Measurements from ENCODE around the gene PRAC2. TPM values are rescaled to one million over a fixed set of nuclear protein-coding genes. Genes with fewer than 3 reads are reported as not detected.

PRAC2 gene
- total and polyA plus RNA-seq, 4 donors: not detected

DNA sequence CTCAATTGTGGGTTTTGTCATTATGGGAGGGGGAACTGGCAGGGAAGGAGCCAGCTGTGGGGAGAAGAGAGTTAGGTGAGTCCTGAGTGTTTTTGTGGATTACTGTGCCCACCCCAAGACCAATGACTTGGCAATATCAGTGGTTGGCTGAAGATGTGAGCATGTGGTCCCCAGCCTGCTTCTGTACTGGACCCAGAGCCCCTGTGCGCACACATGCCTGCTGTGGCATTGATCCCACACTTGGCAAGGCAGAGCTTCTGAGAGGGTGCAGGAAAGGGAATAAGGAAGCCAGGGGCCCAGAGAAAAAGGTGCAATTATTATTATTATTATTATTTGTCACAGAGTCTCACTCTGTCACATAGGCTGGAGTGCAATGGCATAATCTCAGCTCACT, 2.0 kb upstream of the PRAC2 start:
- H3K9me3 ChIP-seq (ENCODE audit: control insufficient read depth in 4 of 4, low read length in 3 of 4): peaks cover 0 to 11% (median 0%) of the 10 kb centered on the region in 4 donors
- no peak overlapping the region for H3K4me3 ChIP-seq (ENCODE audit: low read depth in 1 of 3, low read length in 3 of 3)
- WGBS: 73% methylated on average over 1 of the region's 1 CpG
- no peak overlapping the region for H3K27ac ChIP-seq (ENCODE audit: low read depth in 1 of 2, low read length in 2 of 2)
- H3K9ac ChIP-seq (ENCODE audit: low read depth in 1 of 2, low read length in 2 of 2): no peak overlapping the region
- TF ChIP-seq RAD21 (IDR thresholded peaks at IDR 0.05) (no peak), EGR1 (IDR thresholded peaks at IDR 0.05; ENCODE audit: low read depth in 2 of 2) (no peak), RXRA (IDR thresholded peaks at IDR 0.05) (no peak), SP1 (IDR thresholded peaks at IDR 0.05) (no peak), HNF4A (conservative IDR thresholded peaks at IDR 0.05) (no peak)
- TF ChIP-seq, protein P1, sequence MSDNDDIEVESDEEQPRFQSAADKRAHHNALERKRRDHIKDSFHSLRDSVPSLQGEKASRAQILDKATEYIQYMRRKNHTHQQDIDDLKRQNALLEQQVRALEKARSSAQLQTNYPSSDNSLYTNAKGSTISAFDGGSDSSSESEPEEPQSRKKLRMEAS (IDR thresholded peaks at IDR 0.05): no peak
- no peaks in the 10 kb centered on the region for H3K36me3 ChIP-seq (ENCODE audit: control insufficient read depth in 4 of 4, insufficient read depth in 3 of 4, low read depth in 1 of 4, low read length in 3 of 4)
- DNase-seq (ENCODE audit: low spot score): no peak
- H3K27me3 ChIP-seq (ENCODE audit: control insufficient read depth in 4 of 4, insufficient read depth in 4 of 4, low read length in 3 of 4): peaks cover 9 to 51% (median 27%) of the 10 kb centered on the region in 4 donors
- peaks cover 0 to 26% (median 5%) of the 10 kb centered on the region in 4 donors for H3K4me1 ChIP-seq (ENCODE audit: control insufficient read depth in 4 of 4, insufficient read depth in 4 of 4, low read length in 3 of 4)

DNA sequence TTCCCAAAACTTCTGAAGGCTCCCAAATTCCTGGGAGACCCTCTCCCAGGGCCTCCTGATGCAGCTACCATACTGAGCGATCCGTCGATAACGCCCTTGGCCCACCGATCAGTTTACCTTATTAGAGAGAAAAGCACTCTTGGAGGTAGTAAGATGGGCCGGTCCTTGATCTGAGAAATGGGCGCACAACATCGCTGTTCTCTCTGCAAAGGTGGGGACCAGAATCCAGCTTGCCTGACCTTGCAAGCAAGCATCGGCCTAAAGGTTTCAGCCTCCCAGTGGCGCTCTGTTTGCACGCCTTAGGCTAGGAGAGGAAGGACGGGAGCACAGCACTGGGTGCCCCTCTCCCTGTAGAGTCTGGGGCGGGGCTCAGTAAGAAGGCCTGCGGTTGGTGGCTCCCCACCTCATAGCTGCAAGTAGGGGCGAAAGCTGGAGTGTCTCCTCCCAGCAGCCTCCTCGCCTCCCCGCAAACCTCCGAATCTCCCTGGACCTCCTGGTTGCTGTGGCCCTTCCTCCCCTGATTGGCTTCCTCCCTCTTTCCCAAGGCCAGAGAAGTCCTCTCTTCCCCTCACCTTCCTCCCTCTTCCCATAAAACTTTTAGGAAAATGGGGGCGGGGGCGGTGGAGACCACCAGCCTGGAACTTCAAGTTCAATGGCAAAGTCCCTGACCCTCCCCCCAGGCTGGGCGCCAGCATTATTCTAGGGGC, 631 bp upstream of the PRAC2 start, which contains the start of gene PRAC1:
Gene PRAC1 (minus strand): TSS at position 318 of the 707 bp plus-strand sequence. CDS start 126 bp downstream, at position 192.
- H3K9ac ChIP-seq (ENCODE audit: low read depth in 1 of 2, low read length in 2 of 2): no peak within 1 kb of the TSS
- no peaks in the 10 kb centered on the region for H3K36me3 ChIP-seq (ENCODE audit: control insufficient read depth in 4 of 4, insufficient read depth in 3 of 4, low read depth in 1 of 4, low read length in 3 of 4)
- 13% methylated on average over 21 of the region's 21 CpGs for WGBS
- TF ChIP-seq, protein P1 (IDR thresholded peaks at IDR 0.05): no peak
- TF ChIP-seq, protein P2, sequence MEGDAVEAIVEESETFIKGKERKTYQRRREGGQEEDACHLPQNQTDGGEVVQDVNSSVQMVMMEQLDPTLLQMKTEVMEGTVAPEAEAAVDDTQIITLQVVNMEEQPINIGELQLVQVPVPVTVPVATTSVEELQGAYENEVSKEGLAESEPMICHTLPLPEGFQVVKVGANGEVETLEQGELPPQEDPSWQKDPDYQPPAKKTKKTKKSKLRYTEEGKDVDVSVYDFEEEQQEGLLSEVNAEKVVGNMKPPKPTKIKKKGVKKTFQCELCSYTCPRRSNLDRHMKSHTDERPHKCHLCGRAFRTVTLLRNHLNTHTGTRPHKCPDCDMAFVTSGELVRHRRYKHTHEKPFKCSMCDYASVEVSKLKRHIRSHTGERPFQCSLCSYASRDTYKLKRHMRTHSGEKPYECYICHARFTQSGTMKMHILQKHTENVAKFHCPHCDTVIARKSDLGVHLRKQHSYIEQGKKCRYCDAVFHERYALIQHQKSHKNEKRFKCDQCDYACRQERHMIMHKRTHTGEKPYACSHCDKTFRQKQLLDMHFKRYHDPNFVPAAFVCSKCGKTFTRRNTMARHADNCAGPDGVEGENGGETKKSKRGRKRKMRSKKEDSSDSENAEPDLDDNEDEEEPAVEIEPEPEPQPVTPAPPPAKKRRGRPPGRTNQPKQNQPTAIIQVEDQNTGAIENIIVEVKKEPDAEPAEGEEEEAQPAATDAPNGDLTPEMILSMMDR (IDR thresholded peaks at IDR 0.05; ENCODE audit: low read depth, low read length, missing input control): no peak
- no peak for TF ChIP-seq JUND (IDR thresholded peaks at IDR 0.05)
- peaks cover 0 to 11% (median 0%) of the 10 kb centered on the region in 4 donors for H3K9me3 ChIP-seq (ENCODE audit: control insufficient read depth in 4 of 4, low read length in 3 of 4)
- no peak for DNase-seq (ENCODE audit: low spot score)
- no peak within 1 kb of the TSS for H3K27ac ChIP-seq (ENCODE audit: low read depth in 1 of 2, low read length in 2 of 2)
- peaks cover 0 to 26% (median 5%) of the 10 kb centered on the region in 4 donors for H3K4me1 ChIP-seq (ENCODE audit: control insufficient read depth in 4 of 4, insufficient read depth in 4 of 4, low read length in 3 of 4)
- peaks cover 9 to 53% (median 29%) of the 10 kb centered on the region in 4 donors for H3K27me3 ChIP-seq (ENCODE audit: control insufficient read depth in 4 of 4, insufficient read depth in 4 of 4, low read length in 3 of 4)
- H3K4me3 ChIP-seq (ENCODE audit: low read depth in 1 of 3, low read length in 3 of 3): peak within 1 kb of the TSS in 1 of 3 donors; percentile 6

DNA sequence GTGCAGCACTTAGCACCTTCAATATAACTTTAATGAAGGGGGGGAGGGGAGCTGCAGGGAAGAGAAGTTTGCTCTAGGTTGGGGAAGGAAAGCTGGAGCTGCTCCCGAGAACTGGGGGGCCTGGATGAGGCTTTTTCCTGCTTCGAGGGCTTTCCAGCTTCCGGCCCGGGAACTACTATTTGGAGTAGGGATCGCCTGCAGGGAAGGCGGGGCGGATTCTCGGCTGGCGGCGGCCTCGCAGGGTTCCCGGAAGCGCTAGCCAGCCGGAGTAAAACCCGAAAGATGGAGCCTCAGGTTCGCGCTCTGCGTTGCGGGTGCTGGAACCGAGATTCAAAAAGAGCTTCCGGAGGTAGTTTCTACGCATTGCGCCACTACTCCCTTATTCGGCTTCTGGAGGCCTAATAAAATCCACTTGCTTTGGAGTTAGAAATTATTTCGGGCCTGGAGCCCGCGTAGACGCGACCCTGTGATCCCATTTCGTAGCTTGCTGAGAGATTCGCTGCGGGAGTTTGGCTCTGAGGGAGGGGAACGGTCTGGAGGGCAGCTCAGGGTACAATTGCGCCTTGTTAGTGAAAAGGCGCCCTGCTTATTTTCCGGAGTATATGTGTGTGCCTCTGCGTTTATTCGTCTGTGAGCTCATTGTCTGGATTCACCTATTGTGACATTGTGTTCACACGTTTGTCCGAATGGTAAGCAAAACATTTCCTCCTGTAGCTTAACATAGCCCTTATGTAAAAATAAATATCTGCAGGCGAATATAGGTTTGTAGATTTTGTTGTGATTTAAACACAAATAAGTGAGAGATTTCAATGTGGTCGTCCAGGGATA, 652 bp downstream of the PRAC2 start:
- DNase-seq (ENCODE audit: low spot score): no peak
- Histone ChIP-seq H3K4me1 (ENCODE audit: control insufficient read depth in 4 of 4, insufficient read depth in 4 of 4, low read length in 3 of 4) (peaks cover 0 to 30% (median 5%) of the 10 kb centered on the region in 4 donors), H3K36me3 (ENCODE audit: control insufficient read depth in 4 of 4, insufficient read depth in 3 of 4, low read depth in 1 of 4, low read length in 3 of 4) (no peaks in the 10 kb centered on the region), H3K4me3 (ENCODE audit: low read depth in 1 of 3, low read length in 3 of 3) (peak overlapping the region in 1 of 3 donors; percentile 6), H3K9me3 (ENCODE audit: control insufficient read depth in 4 of 4, low read length in 3 of 4) (peaks cover 0 to 5% (median 0%) of the 10 kb centered on the region in 4 donors), H3K27me3 (ENCODE audit: control insufficient read depth in 4 of 4, insufficient read depth in 4 of 4, low read length in 3 of 4) (peaks cover 9 to 49% (median 29%) of the 10 kb centered on the region in 4 donors), H3K9ac (ENCODE audit: low read depth in 1 of 2, low read length in 2 of 2) (no peak overlapping the region), H3K27ac (ENCODE audit: low read depth in 1 of 2, low read length in 2 of 2) (no peak overlapping the region)
- 15% methylated on average over 42 of the region's 42 CpGs for whole genome bisulfite sequencing
- no peak for TF ChIP-seq NR2F2 (IDR thresholded peaks at IDR 0.05)
- TF ChIP-seq SP1 (IDR thresholded peaks at IDR 0.05): no peak
- TF ChIP-seq EGR1 (IDR thresholded peaks at IDR 0.05; ENCODE audit: low read depth in 2 of 2): no peak
- TF ChIP-seq GABPA (IDR thresholded peaks at IDR 0.05 in 1 of 2, conservative IDR thresholded peaks at IDR 0.05 in 1 of 2): no peak
- no peak for TF ChIP-seq HNF4A (conservative IDR thresholded peaks at IDR 0.05)
- TF ChIP-seq, protein P3, sequence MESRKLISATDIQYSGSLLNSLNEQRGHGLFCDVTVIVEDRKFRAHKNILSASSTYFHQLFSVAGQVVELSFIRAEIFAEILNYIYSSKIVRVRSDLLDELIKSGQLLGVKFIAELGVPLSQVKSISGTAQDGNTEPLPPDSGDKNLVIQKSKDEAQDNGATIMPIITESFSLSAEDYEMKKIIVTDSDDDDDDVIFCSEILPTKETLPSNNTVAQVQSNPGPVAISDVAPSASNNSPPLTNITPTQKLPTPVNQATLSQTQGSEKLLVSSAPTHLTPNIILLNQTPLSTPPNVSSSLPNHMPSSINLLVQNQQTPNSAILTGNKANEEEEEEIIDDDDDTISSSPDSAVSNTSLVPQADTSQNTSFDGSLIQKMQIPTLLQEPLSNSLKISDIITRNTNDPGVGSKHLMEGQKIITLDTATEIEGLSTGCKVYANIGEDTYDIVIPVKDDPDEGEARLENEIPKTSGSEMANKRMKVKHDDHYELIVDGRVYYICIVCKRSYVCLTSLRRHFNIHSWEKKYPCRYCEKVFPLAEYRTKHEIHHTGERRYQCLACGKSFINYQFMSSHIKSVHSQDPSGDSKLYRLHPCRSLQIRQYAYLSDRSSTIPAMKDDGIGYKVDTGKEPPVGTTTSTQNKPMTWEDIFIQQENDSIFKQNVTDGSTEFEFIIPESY (IDR thresholded peaks at IDR 0.05): no peak
- TF ChIP-seq, protein P4, sequence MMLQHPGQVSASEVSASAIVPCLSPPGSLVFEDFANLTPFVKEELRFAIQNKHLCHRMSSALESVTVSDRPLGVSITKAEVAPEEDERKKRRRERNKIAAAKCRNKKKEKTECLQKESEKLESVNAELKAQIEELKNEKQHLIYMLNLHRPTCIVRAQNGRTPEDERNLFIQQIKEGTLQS (IDR thresholded peaks at IDR 0.05): no peak
- TF ChIP-seq RAD21 (IDR thresholded peaks at IDR 0.05): no peak
- TF ChIP-seq RXRA (IDR thresholded peaks at IDR 0.05): no peak
- TF ChIP-seq, protein P1 (IDR thresholded peaks at IDR 0.05): no peak
- no peak for TF ChIP-seq JUND (IDR thresholded peaks at IDR 0.05)
- TF ChIP-seq TAF1 (conservative IDR thresholded peaks at IDR 0.05): no peak
- TF ChIP-seq, protein P2 (IDR thresholded peaks at IDR 0.05; ENCODE audit: low read depth, low read length, missing input control): no peak
